K562 (cell line): ENCODE data around the gene KLHL29. TPM values are rescaled to one million over a fixed set of nuclear protein-coding genes. Genes with fewer than 3 reads are reported as not detected.

Experiments used
- ATAC-seq: fragments of 200-7000 bp; cut with Tn5 transposase; 3 replicates; pipeline ENCODE4 v1.9.1; 2020; ENCODE audit warnings: moderate library complexity
- BruUV-seq: library from RNA; stranded (reverse); fragments of 400-500 nt; replicated peaks from 2 replicates; lab custom pipeline; 2021; lab: Mats Ljungman, UMichigan
- CTCF ChIA-PET: fragments of 300-600 bp; formaldehyde crosslinking; extraction: SDS; loops from one replicate; lab custom pipeline; 2021; ENCODE audit warnings: low intra/inter-chr PET ratio; lab: Yijun Ruan, JAX
- POLR2A ChIA-PET: fragments of 300-600, 350-650 bp; sonication (Branson Sonifier 250); formaldehyde crosslinking; extraction: SDS; loops from one replicate; lab custom pipeline; 2021; ENCODE audit warnings: antibody characterized with exemption, inconsistent platforms; lab: Yijun Ruan, JAX
- DNase-seq, 4 experiments: peaks; one replicate each; pipeline versions ENCODE4 v3.0.0 to v3.0.0-alpha.2; 2011 to 2018; ENCODE audit warnings: low spot score in 3 of 4, mixed read lengths in 3 of 4; ENCODE audit errors: extremely low read depth in 1 of 4
- FAIRE-seq: peaks from 2 replicates; lab custom pipeline; 2011; peaks lifted over from hg19 to GRCh38; lab: Jason Lieb, UNC
- H2AFZ ChIP-seq: 2 replicates; pipeline ENCODE4 v1.6.0; 2011; ENCODE audit warnings: low read depth, low read length, control low read depth, inconsistent platforms
- H3K27ac ChIP-seq: fragments of 200-600 bp; 3 replicates; pipeline ENCODE4 v1.8.0; 2011; ENCODE audit warnings: low read depth, mild to moderate bottlenecking, control low read depth, inconsistent platforms, low read length, moderate library complexity, mixed read lengths; ENCODE audit errors: extremely low read depth
- H3K27me3 ChIP-seq, 2 experiments: fragments of 300-600 bp in 1 of 2; 2 replicates in 1 of 2; 3 replicates in 1 of 2; pipeline versions ENCODE4 v1.6.0 to v1.8.0; 2011; ENCODE audit warnings: inconsistent platforms in 2 of 2, low read length in 2 of 2, mild to moderate bottlenecking in 1 of 2, mixed read lengths in 1 of 2, moderate library complexity in 1 of 2; ENCODE audit not compliant: control insufficient read depth in 2 of 2, insufficient read depth in 2 of 2
- H3K36me3 ChIP-seq: fragments of 300-600 bp; 3 replicates; pipeline ENCODE4 v1.8.0; 2011; ENCODE audit warnings: mild to moderate bottlenecking, low read length, inconsistent platforms; ENCODE audit not compliant: control insufficient read depth, insufficient read depth
- H3K4me1 ChIP-seq, 2 experiments: fragments of 200-600 bp in 1 of 2; replicated peaks in 1 of 2; 2 replicates in 1 of 2; 3 replicates in 1 of 2; pipeline versions ENCODE4 v1.5.1 to v1.8.0; 2011; ENCODE audit warnings: inconsistent platforms in 2 of 2, low read length in 2 of 2, mild to moderate bottlenecking in 1 of 2, mixed read lengths in 1 of 2, moderate library complexity in 1 of 2; ENCODE audit not compliant: control insufficient read depth in 2 of 2, insufficient read depth in 2 of 2
- H3K4me2 ChIP-seq: 2 replicates; pipeline ENCODE4 v1.6.1; 2011; ENCODE audit warnings: low read length, control low read depth, inconsistent platforms, mixed read lengths; ENCODE audit not compliant: insufficient read depth
- H3K4me3 ChIP-seq: fragments of 200-600 bp; sonication (generic), shearing (Covaris generic); 2 replicates; pipeline ENCODE4 v1.5.1; 2016; ENCODE audit warnings: control low read depth, inconsistent platforms
- H3K79me2 ChIP-seq: fragments of 200-600 bp; 3 replicates; pipeline ENCODE4 v1.8.0; 2011; ENCODE audit warnings: low read length, inconsistent platforms; ENCODE audit not compliant: control insufficient read depth, insufficient read depth
- H3K9ac ChIP-seq, 2 experiments: 2 replicates each; pipeline versions ENCODE4 v1.6.0 to v1.6.1; 2011; ENCODE audit warnings: low read depth in 2 of 2, low read length in 2 of 2, control low read depth in 1 of 2, inconsistent platforms in 1 of 2, mild to moderate bottlenecking in 1 of 2, mixed read lengths in 1 of 2; ENCODE audit not compliant: insufficient read depth in 1 of 2
- H3K9me1 ChIP-seq: one replicate; pipeline ENCODE4 v1.6.0; 2011; ENCODE audit warnings: inconsistent platforms, mild to moderate bottlenecking, low read length, moderate library complexity; ENCODE audit not compliant: control insufficient read depth, insufficient read depth
- H3K9me3 ChIP-seq: replicated peaks from 2 replicates; pipeline ENCODE4 v1.5.1; 2011; ENCODE audit warnings: low read depth, low read length, inconsistent platforms; ENCODE audit not compliant: control insufficient read depth, insufficient read depth
- H4K20me1 ChIP-seq: replicated peaks from 2 replicates; pipeline ENCODE4 v1.6.1; 2011; ENCODE audit warnings: low read length, inconsistent platforms, mixed read lengths; ENCODE audit not compliant: control insufficient read depth, insufficient read depth
- ARHGAP35 ChIP-seq: fragments of 450-650 bp; IDR thresholded peaks from 2 replicates; pipeline ENCODE4 v1.6.1; 2018; ENCODE audit not compliant: partially characterized antibody
- CREM ChIP-seq: IDR thresholded peaks from 2 replicates; pipeline ENCODE4 v1.6.1; 2014; ENCODE audit warnings: antibody characterized with exemption, low read depth
- ELF4 ChIP-seq: fragments of 450-650 bp; formaldehyde crosslinking; IDR thresholded peaks from 2 replicates; pipeline ENCODE4 v1.4.0; 2022; ENCODE audit warnings: missing genetic modification characterization
- ETV1 ChIP-seq: fragments of 450-650 bp; conservative IDR thresholded peaks from 2 replicates; pipeline ENCODE4 v1.6.1; 2016; ENCODE audit warnings: missing genetic modification characterization, control low read depth, low read depth, missing compliant biosample characterization
- GTF2F1 ChIP-seq: IDR thresholded peaks from 2 replicates; pipeline ENCODE4 v1.6.1; 2011; ENCODE audit warnings: low read depth, low read length, improper control_type of control experiment
- HDAC2 ChIP-seq: fragments of 450-650 bp; IDR thresholded peaks from 2 replicates; pipeline ENCODE4 v1.6.1; 2016; ENCODE audit warnings: mild to moderate bottlenecking
- HMBOX1 ChIP-seq: sonication (generic); IDR thresholded peaks from 2 replicates; pipeline ENCODE4 v1.6.1; 2016
- HNRNPL ChIP-seq: fragments of 200-400 bp; formaldehyde crosslinking; IDR thresholded peaks from 2 replicates; pipeline ENCODE4 v1.6.1; 2017; ENCODE audit warnings: low read depth, mild to moderate bottlenecking, low read length
- HNRNPLL ChIP-seq: fragments of 200-400 bp; formaldehyde crosslinking; IDR thresholded peaks from 2 replicates; pipeline ENCODE4 v1.6.1; 2017; ENCODE audit warnings: low read length, low read depth, mild to moderate bottlenecking; ENCODE audit not compliant: poor library complexity, severe bottlenecking
- XRCC4 ChIP-seq: IDR thresholded peaks from one replicate; pipeline ENCODE4 v1.6.1; 2011; ENCODE audit not compliant: insufficient read depth, insufficient read length; ENCODE audit errors: extremely low read depth
- ZNF232 ChIP-seq: sonication (generic); formaldehyde crosslinking; IDR thresholded peaks from 2 replicates; pipeline ENCODE4 v1.8.0; 2022; ENCODE audit warnings: mild to moderate bottlenecking, missing genetic modification reagents
- ZNF280A ChIP-seq: fragments of 450-650 bp; IDR thresholded peaks from 2 replicates; pipeline ENCODE4 v1.6.1; 2018; ENCODE audit warnings: mild to moderate bottlenecking, low read depth; ENCODE audit not compliant: partially characterized antibody
- WGBS: fragments of 100-300 bp; shearing (Covaris generic); methylation state at CpG from one replicate; pipeline ENCODE4 v1.1.6; 2016; ENCODE audit warnings: low coverage, mixed read lengths; ENCODE audit not compliant: insufficient coverage; ENCODE audit errors: missing lambda C conversion rate; 5-methylcytosine and 5-hydroxymethylcytosine counted together
- in situ Hi-C: fragments of 300-500 bp; cut with MboI; formaldehyde crosslinking; loops from 4 replicates; pipeline ENCODE4 v1.15.0; 2018; ENCODE audit warnings: inconsistent platforms, mixed read lengths
- intact Hi-C: fragments of 100-400 bp; cut with micrococcal nuclease; formaldehyde crosslinking; loops from 2 replicates; pipeline ENCODE4 v1.14.2; 2022
- polyA plus RNA-seq, 8 experiments: library from polyadenylated mRNA; depleted of rRNA in 4 of 8; stranded (reverse) in 5 of 8; unstranded in 3 of 8; fragments of >200 nt; fragmentation: Nextera tagmentation in 2 of 8; fragmentation: Illumina TruSeq in 1 of 8; extraction: Ambion mirVana in 2 of 8; extraction: Trizol in 1 of 8; gene quantifications; 2 replicates each; pipeline versions ENCODE4 v1.2.1 to v1.2.3, GENCODE V29; 2011 to 2014; ENCODE audit warnings: inconsistent platforms in 1 of 8, missing spikeins in 1 of 8
- total RNA-seq, 7 experiments: library from RNA; depleted of rRNA in 6 of 7; stranded (reverse); fragments of >200 nt in 6 of 7; fragmentation: Illumina TruSeq in 2 of 7; extraction: Trizol in 2 of 7; gene quantifications; 2 replicates each; pipeline versions ENCODE4 v1.2.1 to v1.2.3, GENCODE V29; 2011 to 2021; ENCODE audit warnings: low replicate concordance in 1 of 7
- TF ChIP-seq, protein P1 (sequence below), 2 experiments: fragments of 200-800 bp in 1 of 2; sonication (Bioruptor generic) in 1 of 2; sonication (generic) in 1 of 2; formaldehyde crosslinking in 1 of 2; IDR thresholded peaks in 1 of 2; conservative IDR thresholded peaks in 1 of 2; 2 replicates each; pipeline versions ENCODE4 v1.5.0 to v1.6.1; 2016 to 2020; ENCODE audit warnings: missing compliant biosample characterization in 1 of 2, missing genetic modification characterization in 1 of 2, missing genetic modification reagents in 1 of 2
- TF ChIP-seq, protein P2 (sequence below): fragments of 450-650 bp; IDR thresholded peaks from 2 replicates; pipeline ENCODE4 v1.6.1; 2017; ENCODE audit warnings: antibody characterized with exemption

Gene KLHL29
- total and polyA plus RNA-seq, 9 of the 15 experiments (the other 6 are each of a cell fraction or from before 2014, with no cell fraction given) = 0.03 to 0.31 (median 0.08) TPM; not detected in 1

DNA sequence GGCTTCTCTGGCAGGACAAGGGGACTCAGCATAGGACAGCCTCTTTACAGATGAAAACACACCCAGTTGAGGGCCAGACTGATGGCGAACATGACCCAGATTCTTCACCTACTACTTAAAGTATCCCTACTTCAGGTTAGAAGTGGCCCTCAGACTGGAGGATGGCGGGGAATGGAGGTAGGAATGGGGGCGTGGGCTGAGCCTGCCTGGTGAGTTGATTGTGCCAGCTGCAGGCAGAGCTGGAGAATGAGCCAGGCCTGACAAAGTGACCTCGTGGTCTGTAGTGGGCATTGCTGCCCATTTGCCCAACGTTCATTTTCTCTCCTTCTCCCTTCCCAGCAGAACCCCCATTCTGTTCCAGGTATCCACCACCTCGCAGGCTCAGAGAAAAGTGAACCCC is 186.1 kb downstream of the KLHL29 start (continued):
- TF ChIP-seq HNRNPLL (no peak), ETV1 (no peak)
- TF ChIP-seq, protein P1, sequence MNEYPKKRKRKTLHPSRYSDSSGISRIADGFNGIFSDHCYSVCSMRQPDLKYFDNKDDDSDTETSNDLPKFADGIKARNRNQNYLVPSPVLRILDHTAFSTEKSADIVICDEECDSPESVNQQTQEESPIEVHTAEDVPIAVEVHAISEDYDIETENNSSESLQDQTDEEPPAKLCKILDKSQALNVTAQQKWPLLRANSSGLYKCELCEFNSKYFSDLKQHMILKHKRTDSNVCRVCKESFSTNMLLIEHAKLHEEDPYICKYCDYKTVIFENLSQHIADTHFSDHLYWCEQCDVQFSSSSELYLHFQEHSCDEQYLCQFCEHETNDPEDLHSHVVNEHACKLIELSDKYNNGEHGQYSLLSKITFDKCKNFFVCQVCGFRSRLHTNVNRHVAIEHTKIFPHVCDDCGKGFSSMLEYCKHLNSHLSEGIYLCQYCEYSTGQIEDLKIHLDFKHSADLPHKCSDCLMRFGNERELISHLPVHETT (CRISPR knock-in tag; conservative IDR thresholded peaks at IDR 0.05 in 1 of 2, IDR thresholded peaks at IDR 0.05 in 1 of 2) = no peak

DNA sequence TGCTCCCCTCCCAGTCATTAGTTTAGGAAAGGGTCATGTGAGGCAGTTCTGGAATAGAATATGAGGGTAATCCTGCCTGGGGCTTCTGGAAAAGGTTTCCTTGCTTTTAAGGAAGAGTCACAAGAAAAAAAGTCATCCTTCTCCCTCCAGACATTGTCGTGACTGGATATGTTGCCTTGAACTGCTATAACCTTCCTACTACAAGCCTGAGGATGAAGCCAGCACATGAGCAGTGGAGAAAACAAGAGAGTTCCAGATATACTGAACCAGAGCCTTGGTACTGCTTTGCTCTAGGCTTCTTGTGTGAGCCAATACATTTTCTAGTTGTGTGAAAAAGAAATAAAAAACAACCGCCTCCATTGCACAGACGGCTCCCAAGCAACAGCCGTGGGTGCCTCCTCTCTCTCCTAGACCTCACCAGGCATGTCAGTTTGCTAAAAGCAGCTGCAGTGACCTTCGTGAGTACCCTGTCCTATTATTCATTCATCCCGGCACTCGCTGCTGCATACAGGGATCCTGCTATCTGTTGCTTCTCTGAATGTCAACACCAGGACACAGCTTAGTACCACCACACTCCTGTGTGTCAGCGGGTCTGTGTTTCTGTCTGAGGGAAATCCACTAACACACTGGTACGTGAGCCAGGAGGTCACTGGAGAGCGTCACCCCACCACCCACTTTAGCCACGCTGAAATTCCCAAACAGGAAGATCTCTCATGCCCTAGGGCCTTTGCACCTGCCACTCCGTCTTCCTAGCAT is 186.7 kb downstream of the KLHL29 start:
- no TSS peak for BruUV-seq
- in situ Hi-C loops (no loop called here), intact Hi-C loops (no loop called here)
- no peaks in the 10 kb centered on the region for H3K4me1 ChIP-seq
- H3K9me1 ChIP-seq = no peaks in the 10 kb centered on the region
- H3K27me3 ChIP-seq = peaks cover 40 to 78% of the 10 kb centered on the region in 2 experiments
- H3K79me2 ChIP-seq = no peaks in the 10 kb centered on the region
- 0 out of 2 replicates have a peak, but pooled peaks cover 4% of the 10 kb centered on the region for H4K20me1 ChIP-seq
- no peak overlapping the region for H3K4me2 ChIP-seq
- 4% methylated on average over 10 of the region's 12 CpGs for WGBS
- DNase-seq = no peak
- CTCF ChIA-PET = no interaction called here
- H3K4me3 ChIP-seq = no peak overlapping the region
- no peak overlapping the region for H3K9ac ChIP-seq
- H3K9me3 ChIP-seq = no peaks in the 10 kb centered on the region
- no peaks in the 10 kb centered on the region for H3K36me3 ChIP-seq
- no peak overlapping the region for H3K27ac ChIP-seq
- ATAC-seq = no peak
- no peak overlapping the region for H2AFZ ChIP-seq
- POLR2A ChIA-PET = no interaction called here
- no peak for FAIRE-seq
- no peak for TF ChIP-seq GTF2F1
- TF ChIP-seq HDAC2 = no peak
- TF ChIP-seq HMBOX1 = no peak
- TF ChIP-seq ARHGAP35 = no peak
- TF ChIP-seq, protein P2, sequence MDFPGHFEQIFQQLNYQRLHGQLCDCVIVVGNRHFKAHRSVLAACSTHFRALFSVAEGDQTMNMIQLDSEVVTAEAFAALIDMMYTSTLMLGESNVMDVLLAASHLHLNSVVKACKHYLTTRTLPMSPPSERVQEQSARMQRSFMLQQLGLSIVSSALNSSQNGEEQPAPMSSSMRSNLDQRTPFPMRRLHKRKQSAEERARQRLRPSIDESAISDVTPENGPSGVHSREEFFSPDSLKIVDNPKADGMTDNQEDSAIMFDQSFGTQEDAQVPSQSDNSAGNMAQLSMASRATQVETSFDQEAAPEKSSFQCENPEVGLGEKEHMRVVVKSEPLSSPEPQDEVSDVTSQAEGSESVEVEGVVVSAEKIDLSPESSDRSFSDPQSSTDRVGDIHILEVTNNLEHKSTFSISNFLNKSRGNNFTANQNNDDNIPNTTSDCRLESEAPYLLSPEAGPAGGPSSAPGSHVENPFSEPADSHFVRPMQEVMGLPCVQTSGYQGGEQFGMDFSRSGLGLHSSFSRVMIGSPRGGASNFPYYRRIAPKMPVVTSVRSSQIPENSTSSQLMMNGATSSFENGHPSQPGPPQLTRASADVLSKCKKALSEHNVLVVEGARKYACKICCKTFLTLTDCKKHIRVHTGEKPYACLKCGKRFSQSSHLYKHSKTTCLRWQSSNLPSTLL = no peak
- no peak for TF ChIP-seq HNRNPL
- no peak for TF ChIP-seq CREM
- TF ChIP-seq ZNF280A = no peak
- TF ChIP-seq ELF4 (CRISPR knock-in tag) = no peak
- TF ChIP-seq ZNF232 (CRISPR knock-in tag) = no peak
- no peak for TF ChIP-seq XRCC4
